Activated CD4-positive, alpha-beta T cell treated with anti-CD3 and anti-CD28 coated beads for 4 hours (primary cell): Measurements from ENCODE around the gene CAMTA1.
"Not testable (repeated sequence)": the region's sequence is repeated elsewhere in the genome, so short reads cannot be mapped to it uniquely, and the experiment has no call there.

Source experiments
- DNase-seq, 2 donors: peaks; one replicate each; pipeline ENCODE4 v3.0.0-alpha.2; 2020

CAMTA1 gene

DNA sequence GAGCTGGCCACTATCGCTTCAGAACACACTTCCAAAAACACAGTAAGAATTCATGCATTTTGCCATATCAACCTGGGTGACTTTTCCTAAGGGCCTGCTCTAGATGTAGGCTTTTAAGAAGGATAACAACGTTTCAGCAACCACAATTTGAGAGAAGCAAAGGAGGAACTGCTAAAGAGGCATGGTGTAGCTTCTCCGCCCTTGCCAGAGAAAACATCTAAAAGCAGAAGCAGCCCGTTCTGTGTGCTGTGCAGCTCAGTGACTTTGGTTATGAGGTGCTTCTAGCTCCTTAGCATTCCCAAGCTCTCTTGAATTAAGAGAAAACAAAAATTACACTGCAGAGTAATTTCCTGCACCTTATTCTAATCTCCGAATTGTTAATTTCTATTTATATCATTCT lies 1001.5 kb downstream of the CAMTA1 start:
- no peak for DNase-seq

DNA sequence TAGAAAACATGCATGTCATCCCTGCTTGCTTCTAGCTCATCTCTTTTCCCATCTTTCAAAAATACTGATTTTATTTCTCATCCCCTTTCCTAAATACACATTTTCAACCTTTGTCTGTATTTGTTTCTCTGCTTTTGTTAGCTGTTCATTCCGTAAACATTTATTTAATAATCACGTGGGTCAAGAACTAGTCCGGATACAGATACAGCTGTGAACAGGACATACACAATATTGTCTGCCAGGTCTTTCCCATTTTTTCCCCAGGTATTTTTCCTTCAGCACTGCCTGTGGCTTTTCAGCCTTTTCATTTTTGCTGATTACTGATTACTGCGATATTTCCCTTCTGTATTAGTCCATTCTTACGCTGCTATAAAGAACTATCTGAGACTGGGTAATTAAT lies 1004.6 kb downstream of the CAMTA1 start:
- no peak for DNase-seq

DNA sequence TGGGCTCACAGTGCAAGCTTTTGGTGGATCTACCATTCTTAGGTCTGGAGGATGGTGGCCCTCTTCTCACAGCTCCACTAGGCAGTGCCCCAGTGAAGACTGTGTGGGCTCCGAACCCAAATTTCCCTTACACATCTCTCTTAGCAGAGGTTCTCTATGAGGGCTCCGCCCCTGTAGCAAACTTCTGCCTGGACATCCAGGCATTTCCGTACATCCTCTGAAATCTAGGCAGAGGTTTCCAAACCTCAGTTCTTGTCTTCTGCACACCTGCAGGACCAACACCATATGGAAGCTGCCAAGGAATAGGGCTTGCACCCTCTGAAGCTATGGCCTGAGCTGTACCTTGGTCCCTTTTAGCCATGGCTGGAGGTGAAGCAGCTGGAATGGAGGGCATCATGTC lies 1005.8 kb downstream of the CAMTA1 start:
- DNase-seq: not testable (repeated sequence)

DNA sequence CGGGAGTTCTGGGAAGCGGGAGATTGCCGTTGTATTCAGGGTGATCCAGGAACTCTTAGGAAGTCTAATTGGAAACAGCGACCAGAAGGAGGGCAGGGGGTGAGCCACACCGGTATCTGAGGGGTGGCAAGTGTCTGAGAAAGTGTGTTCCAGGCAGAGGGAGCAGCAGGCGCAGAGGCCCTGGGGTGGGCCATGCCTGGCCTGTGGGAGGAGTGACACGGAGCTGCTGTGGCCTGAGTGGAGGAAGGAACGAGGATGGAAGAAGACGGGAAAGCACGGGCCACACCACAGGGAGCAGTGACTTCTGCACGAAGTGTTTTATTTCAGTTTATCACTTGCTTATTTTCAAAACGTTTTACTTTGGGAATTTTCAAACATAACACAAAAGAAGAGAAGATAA lies 1010.2 kb downstream of the CAMTA1 start:
- DNase-seq: no peak

DNA sequence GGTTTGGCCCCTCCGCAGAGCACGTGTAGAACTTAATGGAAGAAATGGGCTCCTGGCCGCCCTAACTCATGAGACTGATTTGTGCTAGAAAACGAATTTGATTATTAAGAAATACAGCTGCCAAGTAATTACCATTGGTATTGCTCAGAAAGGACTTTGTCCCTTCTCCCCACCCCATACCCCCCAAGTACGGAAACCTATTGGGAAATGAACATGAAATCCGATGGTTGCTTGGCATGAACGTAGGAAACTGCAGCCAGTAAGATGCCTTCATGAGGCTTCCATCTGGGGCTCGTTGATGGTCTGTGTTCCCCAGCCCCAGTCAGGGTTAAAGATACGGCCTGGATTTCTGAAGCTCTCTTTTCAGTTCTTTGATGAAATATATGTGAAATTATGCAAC lies 1020.2 kb downstream of the CAMTA1 start:
- no peak for DNase-seq

DNA sequence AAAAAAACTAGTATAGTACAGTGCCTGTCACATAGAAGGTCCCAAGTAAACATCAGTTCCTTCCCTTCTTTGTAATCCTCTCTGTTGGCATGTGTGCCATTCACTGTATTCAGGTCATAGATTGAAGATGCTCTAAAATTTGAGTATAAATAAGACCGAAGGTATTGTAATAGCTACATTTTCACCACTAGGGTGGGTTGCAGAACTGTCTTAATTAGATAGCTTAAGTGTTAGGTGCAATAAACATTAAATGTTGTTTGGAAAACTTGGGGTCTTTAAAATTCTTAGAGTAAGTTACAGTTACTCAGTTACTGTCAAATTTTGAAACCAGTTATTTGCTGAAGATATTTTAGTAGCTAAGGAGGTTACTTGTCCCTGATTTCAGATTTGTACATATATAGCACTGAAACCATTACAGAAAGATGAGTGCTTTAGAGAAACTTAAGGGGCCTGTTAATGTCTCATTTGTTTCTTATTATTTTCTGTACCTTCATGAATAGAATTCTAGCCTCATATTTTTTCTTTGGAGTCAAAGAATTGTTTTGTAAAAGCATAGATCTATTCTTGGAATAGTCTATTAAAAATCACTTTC lies 1023.1 kb downstream of the CAMTA1 start:
- DNase-seq: no peak

DNA sequence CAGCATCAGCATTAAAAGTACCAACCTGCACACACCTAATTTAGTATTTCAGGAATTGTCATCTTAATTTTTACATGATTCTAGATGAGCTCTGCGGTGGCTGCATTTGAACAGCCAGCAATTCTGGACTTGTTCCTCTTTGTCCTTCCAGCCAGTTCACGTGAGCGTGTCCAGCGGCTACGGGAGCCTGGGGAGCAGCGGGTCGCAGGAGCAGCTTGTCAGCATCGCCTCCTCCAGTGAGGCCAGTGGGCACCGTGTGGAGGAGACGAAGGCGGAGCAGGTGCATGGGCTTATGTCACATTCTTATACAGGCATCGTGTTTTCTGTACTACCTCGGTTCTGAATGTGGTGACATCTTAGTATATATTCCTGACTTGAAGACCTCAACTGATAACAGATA lies 1024.5 kb downstream of the CAMTA1 start:
- DNase-seq: no peak

DNA sequence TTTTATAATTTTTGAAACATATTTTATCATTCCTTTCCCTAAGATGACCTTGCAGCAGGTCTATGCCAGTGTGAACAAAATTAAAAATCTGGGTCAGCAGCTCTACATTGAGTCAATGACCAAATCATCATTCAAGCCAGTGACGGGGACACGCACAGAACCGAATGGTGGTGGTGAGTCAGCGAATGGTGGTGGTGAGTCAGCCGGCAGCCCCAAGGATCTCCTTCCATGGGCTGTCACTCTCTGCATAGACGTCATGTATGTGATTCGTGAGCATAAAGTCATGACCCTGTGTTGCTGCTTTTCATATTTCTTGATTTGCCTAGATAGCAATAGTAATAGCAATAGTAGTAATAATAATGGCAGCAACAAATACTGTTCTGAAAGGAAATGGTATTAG lies 1025.1 kb downstream of the CAMTA1 start:
- DNase-seq: peak; percentile 13 to 18

DNA sequence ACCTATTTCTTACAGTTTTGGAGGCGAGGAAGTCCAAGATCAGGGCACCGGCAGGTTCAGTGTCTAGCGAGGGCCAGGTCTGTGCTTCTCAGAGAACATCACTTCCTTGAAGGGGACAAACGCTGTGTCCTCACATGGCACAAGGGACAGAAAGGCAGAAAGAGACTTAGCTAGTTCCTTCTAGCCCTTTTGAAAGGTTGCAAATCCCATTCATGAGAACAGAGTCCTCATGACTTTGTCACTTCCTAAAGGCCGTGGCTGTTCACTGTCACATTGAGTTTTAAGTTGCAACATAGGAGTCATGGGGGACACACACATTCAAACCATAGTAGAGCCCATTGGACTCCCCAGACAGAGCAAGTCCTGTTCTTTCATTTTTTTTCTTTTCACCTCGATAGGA lies 1026.2 kb downstream of the CAMTA1 start:
- no peak for DNase-seq

DNA sequence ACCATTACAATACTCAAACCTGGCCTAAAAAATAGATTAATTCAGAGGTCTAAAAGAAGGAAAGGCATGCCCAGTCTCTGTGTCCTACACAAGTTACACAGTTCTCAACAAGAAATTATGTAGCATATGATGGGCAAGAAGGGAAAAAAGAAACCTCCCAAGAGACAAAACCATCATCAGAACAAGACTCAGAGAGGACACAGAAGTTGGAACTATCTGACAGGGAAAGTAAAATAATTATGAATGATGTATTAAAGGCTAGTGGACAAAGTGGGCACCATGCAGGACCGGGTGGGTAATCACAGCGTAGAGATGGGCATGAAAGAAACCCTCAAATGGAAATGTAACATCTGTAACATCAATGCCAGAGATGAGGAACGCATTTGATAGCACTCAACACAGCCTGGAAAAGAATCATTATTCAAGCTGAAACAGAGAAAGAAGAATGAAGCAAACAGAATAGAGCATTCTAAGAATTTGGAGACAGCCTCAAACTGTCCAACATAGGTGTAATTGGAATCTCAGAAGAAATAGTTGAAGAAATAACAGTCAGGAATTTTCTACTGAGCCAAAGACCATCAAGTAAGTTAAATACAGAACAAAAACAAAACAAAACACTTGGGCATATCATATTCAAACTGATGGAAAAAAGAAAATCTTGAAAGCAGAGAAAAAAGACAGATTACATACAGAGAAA lies 1028.6 kb downstream of the CAMTA1 start:
- DNase-seq: no peak
